GM12891 (cell line): ENCODE results near the gene POU2F2.
A peak's percentile ranks its signal among the peaks of the same experiment; 100 is the strongest.

Experiments used
- DNase-seq: peaks from one replicate; pipeline ENCODE4 v3.0.0; 2011; ENCODE audit warnings: low spot score; ENCODE audit not compliant: insufficient read length
- FAIRE-seq: peaks from 2 replicates; lab custom pipeline; 2011; peaks lifted over from hg19 to GRCh38; lab: Jason Lieb, UNC
- PAX5 ChIP-seq: IDR thresholded peaks from 2 replicates; pipeline ENCODE4 v1.6.1; 2011; ENCODE audit warnings: low read length, moderate library complexity, mild to moderate bottlenecking; ENCODE audit not compliant: insufficient read depth, severe bottlenecking
- POLR2A ChIP-seq: IDR thresholded peaks from 2 replicates; pipeline ENCODE4 v1.6.1; 2011; ENCODE audit warnings: low read depth, low read length, control low read depth
- POLR2AphosphoS5 ChIP-seq: IDR thresholded peaks from 2 replicates; pipeline ENCODE4 v1.6.1; 2011; ENCODE audit warnings: low read depth, low read length, control low read depth
- POU2F2 ChIP-seq: IDR thresholded peaks from 2 replicates; pipeline ENCODE4 v1.6.1; 2011; ENCODE audit warnings: low read depth, mild to moderate bottlenecking, control low read depth, low read length, moderate library complexity
- SPI1 ChIP-seq: IDR thresholded peaks from 2 replicates; pipeline ENCODE4 v1.6.1; 2011; ENCODE audit warnings: low read depth, low read length, control low read depth
- TAF1 ChIP-seq: IDR thresholded peaks from 2 replicates; pipeline ENCODE4 v1.6.1; 2011; ENCODE audit warnings: low read depth, low read length, control low read depth

The POU2F2 gene

DNA sequence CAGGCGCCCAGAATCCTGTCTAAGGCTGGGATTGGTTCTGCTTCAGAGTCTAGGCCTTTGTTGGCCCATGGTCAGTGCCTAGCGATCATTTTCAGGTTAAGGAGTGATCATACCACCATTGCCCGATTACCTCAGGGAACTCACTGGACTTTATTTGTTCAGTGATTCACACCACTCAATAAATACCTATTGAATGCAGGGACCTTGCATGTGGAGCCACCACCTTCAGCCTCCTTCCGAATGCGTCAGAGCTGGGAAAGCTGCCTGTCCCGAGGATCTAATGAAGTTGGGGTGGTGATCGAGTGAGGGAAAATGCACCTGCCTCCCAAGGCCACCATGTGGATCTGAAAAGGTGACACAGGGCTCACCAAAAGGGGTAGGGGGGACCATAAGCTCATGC lies 40.0 kb upstream of the POU2F2 start:
- no peak for TF ChIP-seq POLR2A
- no peak for TF ChIP-seq POU2F2
- no peak for TF ChIP-seq POLR2AphosphoS5
- TF ChIP-seq SPI1: no peak
- no peak for TF ChIP-seq PAX5
- no peak for TF ChIP-seq TAF1
- FAIRE-seq (no peak), DNase-seq (no peak)

GRCh38 chr19:42170715-42171114 lies 38.5 kb upstream of the POU2F2 start:
- TF ChIP-seq POLR2A (no peak), TAF1 (no peak), POU2F2 (no peak), POLR2AphosphoS5 (no peak), PAX5 (no peak), SPI1 (no peak)
- DNase-seq (no peak), FAIRE-seq (no peak)

- DNase-seq (no peak), FAIRE-seq (no peak)
- TF ChIP-seq PAX5 (no peak), POU2F2 (no peak), POLR2A (no peak), SPI1 (no peak), POLR2AphosphoS5 (no peak), TAF1 (no peak)
Observed at GRCh38 chr19:42169486-42170413, 37.5 kb upstream of the POU2F2 start.

GRCh38 chr19:42168206-42168605 lies 36.0 kb upstream of the POU2F2 start:
- FAIRE-seq (no peak), DNase-seq (no peak)
- TF ChIP-seq SPI1 (no peak), POLR2AphosphoS5 (no peak), TAF1 (no peak), POU2F2 (no peak), PAX5 (no peak), POLR2A (no peak)

- FAIRE-seq (peak; percentile 28), DNase-seq (no peak)
- no peak for TF ChIP-seq POLR2AphosphoS5
- TF ChIP-seq PAX5: no peak
- TF ChIP-seq POLR2A: no peak
- TF ChIP-seq TAF1: no peak
- TF ChIP-seq SPI1: no peak
- no peak for TF ChIP-seq POU2F2
Observed at GRCh38 chr19:42166316-42166715, 34.1 kb upstream of the POU2F2 start.

DNA sequence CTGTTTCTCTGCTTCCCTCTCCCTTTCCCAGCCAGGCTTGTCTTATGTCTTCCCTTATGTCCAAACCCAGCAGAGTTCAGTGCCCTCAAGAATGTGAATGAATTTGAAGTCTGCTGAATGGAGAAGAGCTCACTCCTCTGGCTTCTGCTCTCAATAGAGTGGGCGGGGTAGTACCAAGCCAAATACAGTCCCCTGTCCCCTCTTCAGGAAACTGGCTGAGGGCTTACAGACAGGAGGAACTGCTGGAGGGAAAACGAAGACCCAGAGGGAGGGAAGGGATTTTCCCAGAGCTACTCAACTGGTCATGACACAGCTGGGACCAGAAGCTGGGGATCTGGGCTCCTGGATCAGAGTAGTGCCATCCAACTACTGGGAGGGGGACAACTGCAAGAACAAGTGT lies 32.9 kb upstream of the POU2F2 start:
- no peak for FAIRE-seq
- TF ChIP-seq POU2F2 (no peak), TAF1 (no peak), POLR2A (no peak), SPI1 (no peak), POLR2AphosphoS5 (no peak), PAX5 (no peak)
- no peak for DNase-seq

DNA sequence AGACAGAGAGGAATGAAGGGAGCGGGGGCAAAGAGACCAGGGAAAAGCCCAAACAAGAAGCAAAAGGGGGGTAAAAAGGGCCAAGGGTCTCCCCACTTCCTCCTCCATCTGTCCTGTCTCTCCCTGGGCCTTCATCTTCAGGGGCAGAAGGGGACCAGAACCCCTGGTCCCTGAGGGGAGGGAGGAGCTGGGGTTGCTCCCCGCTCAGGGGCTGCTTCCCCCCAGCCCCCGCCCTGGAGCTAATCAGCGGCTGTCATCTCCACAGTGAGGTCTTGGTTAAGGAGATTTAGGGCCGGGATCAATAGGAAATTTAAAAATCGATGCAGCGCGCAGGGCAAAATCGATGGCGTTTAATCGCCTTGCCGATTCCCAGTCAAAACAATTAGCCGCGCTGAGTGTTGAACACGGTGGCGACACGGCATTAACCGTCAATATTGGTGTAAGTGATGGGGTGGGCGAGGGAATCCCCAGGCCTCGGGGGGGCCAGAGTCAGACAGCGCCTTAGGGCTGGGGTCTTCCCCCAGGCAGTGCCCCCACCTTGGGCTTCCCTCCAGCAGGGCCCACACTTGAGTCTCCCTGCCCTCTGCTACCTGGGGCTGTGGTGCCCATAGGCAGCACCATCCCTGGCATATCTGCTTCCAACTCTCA lies 29.5 kb upstream of the POU2F2 start:
- no peak for FAIRE-seq
- TF ChIP-seq POLR2AphosphoS5: no peak
- no peak for TF ChIP-seq SPI1
- no peak for TF ChIP-seq POU2F2
- TF ChIP-seq PAX5: no peak
- no peak for TF ChIP-seq TAF1
- TF ChIP-seq POLR2A: no peak
- DNase-seq: no peak

DNA sequence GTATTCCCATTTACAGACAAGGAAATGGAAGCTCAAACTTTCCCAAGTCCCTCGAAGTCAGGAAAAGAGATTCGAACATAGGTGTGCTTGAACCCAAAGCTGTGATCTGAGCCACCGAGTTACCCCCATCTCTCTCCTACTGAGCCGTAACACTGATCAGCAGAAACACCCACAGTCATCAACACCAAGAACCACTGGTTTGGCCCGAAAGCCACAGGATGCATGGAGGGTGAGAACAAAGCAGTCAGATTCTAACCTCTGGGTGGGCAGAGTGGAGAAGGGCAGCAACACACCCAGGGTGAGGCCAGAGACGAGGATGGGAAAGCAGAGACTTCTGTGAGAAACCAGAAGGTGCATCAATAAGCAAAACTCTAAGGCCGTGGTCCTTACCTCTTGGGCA lies 27.7 kb upstream of the POU2F2 start:
- no peak for DNase-seq
- no peak for TF ChIP-seq POLR2A
- TF ChIP-seq TAF1: no peak
- TF ChIP-seq PAX5: no peak
- TF ChIP-seq POLR2AphosphoS5: no peak
- FAIRE-seq: no peak

DNA sequence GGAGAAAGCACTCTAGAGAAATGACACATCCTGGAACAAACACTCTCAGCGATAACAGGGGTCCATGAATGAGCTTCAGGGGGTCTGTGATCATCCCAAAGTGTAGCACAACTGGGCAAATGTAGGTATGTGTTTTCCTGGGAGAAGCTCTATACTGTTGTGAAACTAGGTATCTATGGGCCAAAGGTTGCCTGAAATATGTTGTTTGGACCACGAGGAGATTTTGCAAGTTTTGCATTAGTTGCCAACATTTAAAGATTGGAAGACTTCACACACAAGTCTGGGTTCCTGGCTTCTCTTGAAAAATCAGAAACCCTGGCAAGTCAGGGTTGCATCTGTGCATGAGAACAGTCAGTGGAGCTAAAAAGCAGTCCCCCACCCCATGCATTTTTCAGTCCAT lies 26.7 kb upstream of the POU2F2 start:
- FAIRE-seq (no peak), DNase-seq (no peak)
- no peak for TF ChIP-seq POU2F2
- TF ChIP-seq SPI1: no peak
- no peak for TF ChIP-seq POLR2AphosphoS5
- TF ChIP-seq PAX5: no peak
- TF ChIP-seq POLR2A: no peak
- no peak for TF ChIP-seq TAF1

DNA sequence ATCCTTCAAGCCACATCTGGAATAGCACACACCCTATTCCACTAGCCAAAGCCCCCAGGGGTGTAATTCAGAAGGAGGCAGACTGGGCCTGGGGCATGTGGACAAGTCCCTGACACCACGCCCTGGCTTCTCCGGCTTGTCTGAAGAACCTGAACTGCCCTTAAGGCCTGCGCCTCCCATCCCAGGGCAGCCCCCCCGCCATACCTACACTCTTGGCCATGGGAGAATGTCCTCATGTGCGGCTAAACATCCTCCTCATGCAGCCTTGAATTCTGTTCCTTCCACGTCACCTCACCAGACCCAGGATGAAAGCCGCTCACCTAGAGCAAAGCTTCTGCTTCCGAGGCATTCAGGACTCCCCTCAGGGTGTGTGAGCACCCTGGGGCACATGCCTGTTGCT lies 24.3 kb upstream of the POU2F2 start:
- no peak for DNase-seq
- no peak for TF ChIP-seq POLR2AphosphoS5
- TF ChIP-seq POLR2A: no peak
- no peak for FAIRE-seq
